ENCODE results near the gene SERPINA3.

GRCh38 chr14:94611179-94611578, 1.0 kb upstream of the SERPINA3 start:
- no peak for TF ChIP-seq POLR2A (IDR thresholded peaks at IDR 0.05; ENCODE audit: low read length)
- TF ChIP-seq GATA1 (IDR thresholded peaks at IDR 0.05; ENCODE audit: low read depth, low read length), result no peak
